BLaER1 (cell line): ENCODE data around the gene UGT2A3.

Experiments used
- H3K27ac ChIP-seq: shearing (Covaris generic); formaldehyde crosslinking; 2 replicates; pipeline ENCODE4 v1.8.1; 2022
- H3K27me3 ChIP-seq: shearing (Covaris generic); formaldehyde crosslinking; 2 replicates; pipeline ENCODE4 v1.8.1; 2022
- H3K36me3 ChIP-seq: shearing (Covaris generic); formaldehyde crosslinking; 2 replicates; pipeline ENCODE4 v1.8.1; 2022
- H3K4me1 ChIP-seq: shearing (Covaris generic); formaldehyde crosslinking; 2 replicates; pipeline ENCODE4 v1.8.1; 2022
- H3K4me2 ChIP-seq: shearing (Covaris generic); formaldehyde crosslinking; 2 replicates; pipeline ENCODE4 v1.8.1; 2022
- H3K4me3 ChIP-seq: shearing (Covaris generic); formaldehyde crosslinking; 2 replicates; pipeline ENCODE4 v1.8.1; 2022
- H3K9ac ChIP-seq: shearing (Covaris generic); formaldehyde crosslinking; 2 replicates; pipeline ENCODE4 v1.8.1; 2022
- H3K9me3 ChIP-seq: shearing (Covaris generic); formaldehyde crosslinking; 2 replicates; pipeline ENCODE4 v1.8.1; 2022
- H4K20me1 ChIP-seq: shearing (Covaris generic); formaldehyde crosslinking; 2 replicates; pipeline ENCODE4 v1.8.1; 2022
- Cebpa-rat ChIP-seq: shearing (Covaris generic); IDR thresholded peaks from 2 replicates; pipeline ENCODE4 v1.8.1; 2022

The UGT2A3 gene

GRCh38 chr4:68917016-68917415, 34.6 kb downstream of the UGT2A3 start:
- H3K9me3 ChIP-seq, result no peaks in the 10 kb centered on the region
- H3K27me3 ChIP-seq, result no peaks in the 10 kb centered on the region
- no peaks in the 10 kb centered on the region for H4K20me1 ChIP-seq
- no peak overlapping the region for H3K4me2 ChIP-seq
- no peak overlapping the region for H3K4me3 ChIP-seq
- H3K4me1 ChIP-seq, result no peaks in the 10 kb centered on the region
- H3K36me3 ChIP-seq, result no peaks in the 10 kb centered on the region
- no peak overlapping the region for H3K9ac ChIP-seq
- TF ChIP-seq Cebpa-rat, result no peak
- H3K27ac ChIP-seq, result no peak overlapping the region

- no peaks in the 10 kb centered on the region for H3K9me3 ChIP-seq
- no peak overlapping the region for H3K27ac ChIP-seq
- no peak overlapping the region for H3K9ac ChIP-seq
- no peaks in the 10 kb centered on the region for H3K27me3 ChIP-seq
- TF ChIP-seq Cebpa-rat, result no peak
- H3K4me2 ChIP-seq, result no peak overlapping the region
- H3K4me3 ChIP-seq, result no peak overlapping the region
- no peaks in the 10 kb centered on the region for H3K4me1 ChIP-seq
- H4K20me1 ChIP-seq, result no peaks in the 10 kb centered on the region
- H3K36me3 ChIP-seq, result no peaks in the 10 kb centered on the region
These were observed 38.8 kb downstream of the UGT2A3 start for GRCh38 chr4:68912807-68913206.

GRCh38 chr4:68909385-68909784, 42.2 kb downstream of the UGT2A3 start:
- no peak for TF ChIP-seq Cebpa-rat
- Histone ChIP-seq H3K4me1 (0 out of 2 replicates have a peak, but pooled peaks cover 5% of the 10 kb centered on the region), H3K9me3 (no peaks in the 10 kb centered on the region), H3K4me3 (no peak overlapping the region), H3K27ac (no peak overlapping the region), H3K9ac (no peak overlapping the region), H4K20me1 (no peaks in the 10 kb centered on the region), H3K4me2 (no peak overlapping the region), H3K27me3 (no peaks in the 10 kb centered on the region), H3K36me3 (no peaks in the 10 kb centered on the region)

- no peak for TF ChIP-seq Cebpa-rat
- no peaks in the 10 kb centered on the region for H3K9me3 ChIP-seq
These were observed 43.6 kb downstream of the UGT2A3 start for GRCh38 chr4:68907788-68908700.

GRCh38 chr4:68907245-68907644, 44.4 kb downstream of the UGT2A3 start:
- Histone ChIP-seq H3K4me3 (no peak overlapping the region), H3K36me3 (no peaks in the 10 kb centered on the region), H3K4me2 (no peak overlapping the region), H3K9ac (no peak overlapping the region), H3K4me1 (0 out of 2 replicates have a peak, but pooled peaks cover 5% of the 10 kb centered on the region), H3K9me3 (no peaks in the 10 kb centered on the region), H4K20me1 (no peaks in the 10 kb centered on the region), H3K27ac (no peak overlapping the region), H3K27me3 (no peaks in the 10 kb centered on the region)
- no peak for TF ChIP-seq Cebpa-rat

More at GRCh38 chr4:68907788-68908700, 43.6 kb downstream of the UGT2A3 start:
- no peak overlapping the region for H3K27ac ChIP-seq
- H3K36me3 ChIP-seq, result no peaks in the 10 kb centered on the region
- 0 out of 2 replicates have a peak, but pooled peaks cover 5% of the 10 kb centered on the region for H3K4me1 ChIP-seq
- no peaks in the 10 kb centered on the region for H4K20me1 ChIP-seq
- no peak overlapping the region for H3K4me3 ChIP-seq
- no peaks in the 10 kb centered on the region for H3K27me3 ChIP-seq
- H3K4me2 ChIP-seq, result no peak overlapping the region
- no peak overlapping the region for H3K9ac ChIP-seq

- H3K4me1 ChIP-seq, result 0 out of 2 replicates have a peak, but pooled peaks cover 5% of the 10 kb centered on the region
- no peak overlapping the region for H3K27ac ChIP-seq
- TF ChIP-seq Cebpa-rat, result no peak
- H3K36me3 ChIP-seq, result no peaks in the 10 kb centered on the region
- H3K27me3 ChIP-seq, result no peaks in the 10 kb centered on the region
- no peak overlapping the region for H3K4me2 ChIP-seq
- no peak overlapping the region for H3K9ac ChIP-seq
- H3K4me3 ChIP-seq, result no peak overlapping the region
- H3K9me3 ChIP-seq, result no peaks in the 10 kb centered on the region
- no peaks in the 10 kb centered on the region for H4K20me1 ChIP-seq
These were observed 44.8 kb downstream of the UGT2A3 start for GRCh38 chr4:68906780-68907137.

- no peaks in the 10 kb centered on the region for H3K27me3 ChIP-seq
- no peak overlapping the region for H3K4me3 ChIP-seq
- H3K27ac ChIP-seq, result no peak overlapping the region
- 0 out of 2 replicates have a peak, but pooled peaks cover 5% of the 10 kb centered on the region for H3K4me1 ChIP-seq
- H3K9ac ChIP-seq, result no peak overlapping the region
- TF ChIP-seq Cebpa-rat, result no peak
- no peaks in the 10 kb centered on the region for H3K9me3 ChIP-seq
- H3K4me2 ChIP-seq, result peak overlapping the region; percentile 30; the same call in 1 of the 2 replicates
- H3K36me3 ChIP-seq, result no peaks in the 10 kb centered on the region
- no peaks in the 10 kb centered on the region for H4K20me1 ChIP-seq
These were observed 45.4 kb downstream of the UGT2A3 start for GRCh38 chr4:68905939-68906779.

- no peak for TF ChIP-seq Cebpa-rat
- peak overlapping the region; percentile 30; the same call in 1 of the 2 replicates for H3K4me2 ChIP-seq
- H3K9me3 ChIP-seq, result no peaks in the 10 kb centered on the region
- no peaks in the 10 kb centered on the region for H4K20me1 ChIP-seq
- H3K9ac ChIP-seq, result no peak overlapping the region
- H3K4me1 ChIP-seq, result 0 out of 2 replicates have a peak, but pooled peaks cover 5% of the 10 kb centered on the region
- H3K27ac ChIP-seq, result no peak overlapping the region
- no peaks in the 10 kb centered on the region for H3K27me3 ChIP-seq
- H3K36me3 ChIP-seq, result no peaks in the 10 kb centered on the region
- no peak overlapping the region for H3K4me3 ChIP-seq
These were observed 46.0 kb downstream of the UGT2A3 start for GRCh38 chr4:68905598-68905938.

- H3K4me3 ChIP-seq, result no peak overlapping the region
- H4K20me1 ChIP-seq, result no peaks in the 10 kb centered on the region
- H3K4me2 ChIP-seq, result peak overlapping the region; percentile 40
- no peaks in the 10 kb centered on the region for H3K36me3 ChIP-seq
- no peak overlapping the region for H3K27ac ChIP-seq
- no peaks in the 10 kb centered on the region for H3K27me3 ChIP-seq
- TF ChIP-seq Cebpa-rat, result no peak
- no peak overlapping the region for H3K9ac ChIP-seq
- H3K4me1 ChIP-seq, result 0 out of 2 replicates have a peak, but pooled peaks cover 5% of the 10 kb centered on the region
- H3K9me3 ChIP-seq, result no peaks in the 10 kb centered on the region
These were observed 46.8 kb downstream of the UGT2A3 start for GRCh38 chr4:68904786-68905185.

- Histone ChIP-seq H3K9ac (no peak overlapping the region), H3K36me3 (no peaks in the 10 kb centered on the region), H4K20me1 (no peaks in the 10 kb centered on the region), H3K4me1 (no peaks in the 10 kb centered on the region), H3K9me3 (no peaks in the 10 kb centered on the region), H3K4me2 (no peak overlapping the region), H3K4me3 (no peak overlapping the region), H3K27me3 (no peaks in the 10 kb centered on the region), H3K27ac (no peak overlapping the region)
- TF ChIP-seq Cebpa-rat, result no peak
These were observed 54.9 kb downstream of the UGT2A3 start for GRCh38 chr4:68896749-68897148.
